ENCODE data around the gene CLEC10A. TPM values are rescaled to one million over a fixed set of nuclear protein-coding genes. Genes with fewer than 3 reads are reported as not detected.
"Not testable (repeated sequence)": the region's sequence is repeated elsewhere in the genome, so short reads cannot be mapped to it uniquely, and the experiment has no call there.

Gene CLEC10A, protein sequence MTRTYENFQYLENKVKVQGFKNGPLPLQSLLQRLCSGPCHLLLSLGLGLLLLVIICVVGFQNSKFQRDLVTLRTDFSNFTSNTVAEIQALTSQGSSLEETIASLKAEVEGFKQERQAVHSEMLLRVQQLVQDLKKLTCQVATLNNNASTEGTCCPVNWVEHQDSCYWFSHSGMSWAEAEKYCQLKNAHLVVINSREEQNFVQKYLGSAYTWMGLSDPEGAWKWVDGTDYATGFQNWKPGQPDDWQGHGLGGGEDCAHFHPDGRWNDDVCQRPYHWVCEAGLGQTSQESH
- 2.8 TPM for total RNA-seq

DNA sequence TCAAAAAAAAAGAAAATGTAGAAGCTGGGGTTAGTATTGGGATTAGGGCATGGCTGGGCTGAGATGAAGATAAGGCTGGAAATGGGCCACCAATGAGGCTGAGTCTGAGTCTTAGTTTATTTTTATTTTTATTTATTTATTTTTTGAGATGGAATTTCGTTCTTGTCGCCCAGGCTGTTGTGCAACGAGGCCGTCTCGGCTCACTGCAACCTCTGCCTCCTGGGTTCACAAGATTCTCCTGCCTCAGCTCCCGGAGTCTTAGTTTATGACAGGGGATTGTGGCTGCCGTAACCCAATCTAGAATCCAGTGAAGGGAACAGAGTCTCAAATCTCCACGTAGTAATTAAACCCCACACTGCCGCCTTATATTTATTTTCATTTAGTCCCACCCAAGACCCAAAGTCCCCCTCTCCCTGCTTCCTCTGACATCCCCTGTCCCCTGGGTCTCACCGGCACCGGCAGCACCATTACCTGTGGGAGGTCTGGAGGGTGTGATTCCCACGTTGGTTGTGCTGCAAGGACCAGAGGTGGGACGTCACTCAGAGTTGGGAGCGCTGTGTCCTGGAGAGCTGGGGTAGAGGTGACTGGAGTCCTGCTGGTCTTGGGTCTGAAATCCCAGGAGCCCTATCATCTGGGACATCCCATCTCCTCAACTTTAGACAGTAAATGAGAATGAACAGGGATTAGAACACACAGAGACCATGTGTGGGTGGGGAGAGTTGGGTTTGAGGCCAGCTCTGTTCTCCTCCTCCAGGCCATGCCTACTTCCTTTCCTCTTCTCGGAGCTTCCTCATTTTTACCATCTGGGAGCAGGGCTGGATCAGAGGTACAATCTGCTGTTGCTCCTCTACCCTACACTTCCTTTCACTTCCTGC lies at the start of gene CLEC10A:
Gene CLEC10A (minus strand): TSS at position 671 of the 875 bp plus-strand sequence. CDS start 1,439 bp downstream, outside the sequence.
- no peak for DNase-seq

DNA sequence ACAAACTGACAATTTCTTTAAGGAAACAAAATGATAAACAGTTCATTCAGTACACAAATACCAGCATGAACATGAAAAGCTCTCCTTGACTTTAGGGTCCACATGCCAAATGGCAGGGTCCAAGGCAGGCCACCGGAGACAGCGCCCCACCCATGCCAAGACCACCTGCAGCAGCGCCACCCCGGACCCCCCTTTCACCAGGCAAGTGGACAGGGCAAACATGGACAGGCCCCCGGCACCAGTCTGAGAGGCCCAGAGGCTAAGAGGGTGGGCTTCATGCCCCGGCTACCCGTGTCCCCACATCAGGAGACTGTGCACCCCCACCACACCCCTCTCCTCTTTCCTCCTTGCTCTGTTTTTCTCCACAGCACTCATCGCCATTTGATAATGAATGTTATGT lies 49.3 kb upstream of the CLEC10A start:
- DNase-seq = no peak

DNA sequence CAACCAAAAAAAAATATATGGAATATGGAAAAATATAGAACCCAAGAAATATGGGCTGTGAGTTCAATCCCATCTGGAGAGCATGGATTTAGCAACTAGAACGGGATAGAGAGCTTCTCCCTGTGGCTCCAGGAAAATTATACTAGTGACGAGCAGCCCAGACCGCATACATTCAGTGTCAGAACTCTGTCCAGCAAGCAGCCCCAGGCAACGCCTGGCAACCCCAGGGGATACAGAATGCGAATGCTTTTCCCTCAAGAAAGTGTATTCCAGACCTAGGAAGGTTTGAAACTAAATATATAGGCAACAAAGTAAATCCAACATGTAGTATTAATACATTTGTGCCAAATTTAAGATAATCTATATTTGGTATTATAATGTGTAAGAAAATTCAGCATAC lies 48.1 kb upstream of the CLEC10A start:
- DNase-seq = no peak

DNA sequence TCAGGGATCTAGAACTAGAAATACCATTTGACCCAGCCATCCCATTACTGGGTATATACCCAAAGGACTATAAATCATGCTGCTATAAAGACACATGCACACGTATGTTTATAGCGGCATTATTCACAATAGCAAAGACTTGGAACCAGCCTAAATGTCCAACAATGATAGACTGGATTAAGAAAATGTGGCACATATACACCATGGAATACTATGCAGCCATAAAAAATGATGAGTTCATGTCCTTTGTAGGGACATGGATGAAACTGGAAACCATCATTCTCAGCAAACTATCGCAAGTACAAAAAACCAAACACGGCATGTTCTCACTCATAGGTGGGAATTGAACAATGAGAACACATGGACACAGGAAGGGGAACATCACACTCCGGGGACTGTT lies 47.5 kb upstream of the CLEC10A start:
- DNase-seq = not testable (repeated sequence)

DNA sequence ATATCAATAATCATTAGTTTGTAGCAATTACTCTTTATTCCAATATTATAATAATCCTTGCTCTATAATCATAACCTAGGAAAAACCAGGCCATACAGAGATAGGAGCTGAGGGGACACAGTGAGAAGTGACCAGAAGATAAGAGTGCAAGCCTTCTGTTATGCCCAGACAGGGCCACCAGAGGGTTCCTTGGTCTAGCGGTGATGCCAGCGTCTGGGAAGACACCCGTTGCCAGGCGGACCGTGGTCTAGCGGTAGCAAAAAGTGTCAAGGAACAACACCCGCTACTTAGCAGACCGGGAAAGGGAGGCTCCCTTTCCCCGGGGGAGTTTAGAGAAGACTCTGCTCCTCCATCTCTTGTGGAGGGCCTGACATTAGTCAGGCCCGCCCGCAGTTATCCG lies 46.3 kb upstream of the CLEC10A start:
- not testable (repeated sequence) for DNase-seq

DNA sequence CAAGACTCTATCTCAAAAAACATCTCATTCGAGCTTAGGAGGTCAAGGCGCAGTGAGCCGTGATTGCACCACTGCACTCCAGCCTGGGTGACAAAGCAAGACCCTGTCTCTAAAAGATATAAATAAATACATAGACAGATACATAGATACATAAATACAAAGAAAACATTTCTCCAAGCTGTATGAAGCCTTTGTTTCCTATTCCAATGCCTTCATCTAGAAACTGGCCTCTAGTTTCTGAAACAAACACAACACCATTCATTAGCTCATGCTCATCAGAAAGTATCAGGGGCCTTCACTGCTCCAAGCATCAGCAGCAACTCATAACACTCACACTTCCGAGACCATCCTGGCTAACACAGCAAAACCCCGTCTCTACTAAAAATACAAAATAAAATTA lies 44.9 kb upstream of the CLEC10A start:
- DNase-seq = no peak

DNA sequence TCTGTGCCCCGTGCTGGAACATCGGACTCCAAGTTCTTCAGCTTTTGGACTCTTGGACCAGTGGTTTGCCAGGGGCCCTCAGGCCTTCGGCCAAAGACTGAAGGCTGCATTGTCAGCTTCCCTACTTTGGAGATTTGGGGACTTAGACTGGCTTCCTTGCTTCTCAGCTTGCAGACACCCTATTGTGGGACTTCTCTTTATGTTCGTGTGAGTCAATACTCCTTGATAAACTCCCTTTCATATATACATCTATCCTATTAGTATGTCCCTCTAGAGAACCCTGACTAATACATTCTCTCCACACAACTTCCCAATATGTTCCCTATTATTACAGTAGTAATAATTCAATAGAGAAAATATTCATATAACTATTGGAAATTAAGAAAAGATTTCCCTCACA lies 43.8 kb upstream of the CLEC10A start:
- DNase-seq = no peak

DNA sequence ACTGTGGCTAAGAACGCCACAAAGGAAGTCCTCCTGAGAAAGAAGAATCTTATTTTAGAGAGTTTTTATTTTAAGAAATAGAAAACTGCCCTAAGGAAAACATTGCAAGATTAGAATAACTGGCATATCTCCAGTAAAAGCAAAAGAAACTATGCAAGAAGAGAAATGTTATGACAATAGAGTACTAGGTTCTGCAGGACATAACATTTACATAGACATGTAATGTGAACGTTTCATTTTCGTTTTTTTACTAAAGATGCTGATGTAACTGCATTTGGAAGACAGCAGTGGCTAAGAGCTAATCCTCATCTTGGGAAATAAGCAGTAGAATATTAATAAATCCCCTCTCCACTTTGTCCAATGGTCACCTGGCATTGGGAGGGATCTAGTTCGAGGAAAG lies 42.3 kb upstream of the CLEC10A start:
- DNase-seq = no peak

DNA sequence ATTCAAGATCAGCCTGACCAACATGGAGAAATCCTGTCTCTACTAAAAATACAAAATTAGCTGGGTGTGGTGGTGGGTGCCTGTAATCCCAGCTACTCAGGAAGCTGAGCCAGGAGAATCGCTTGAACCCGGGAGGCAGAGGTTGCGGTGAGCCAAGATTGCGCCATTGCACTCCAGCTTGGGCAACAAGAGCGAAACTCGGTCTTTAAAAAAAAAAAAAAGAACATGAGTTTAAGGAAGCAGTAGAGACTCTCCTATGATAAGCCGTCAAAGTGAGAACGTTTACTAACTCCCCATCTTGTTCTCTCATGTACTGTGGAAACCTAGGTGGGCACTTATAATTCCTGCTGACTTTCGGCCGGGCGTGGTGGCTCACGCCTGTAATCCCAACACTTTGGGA lies 40.6 kb upstream of the CLEC10A start:
- not testable (repeated sequence) for DNase-seq

DNA sequence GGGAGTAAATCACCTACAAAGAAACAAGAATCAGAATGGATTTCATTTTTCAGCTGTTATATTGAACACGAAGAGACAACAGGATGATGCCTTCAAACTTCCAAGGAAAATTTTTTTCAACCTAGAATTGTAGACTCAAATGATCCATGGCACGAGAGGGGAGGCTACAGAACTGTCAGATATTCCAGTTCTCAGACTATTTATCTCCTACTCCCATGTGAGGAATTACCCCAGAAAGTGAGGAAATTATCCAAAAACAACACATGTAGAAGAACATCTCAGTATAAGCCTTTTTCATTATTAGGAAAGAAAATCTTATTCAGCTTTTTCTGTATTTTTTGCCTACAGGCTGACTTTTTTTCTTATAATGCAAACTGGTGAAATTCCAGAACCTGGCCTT lies 40.1 kb upstream of the CLEC10A start:
- no peak for DNase-seq

DNA sequence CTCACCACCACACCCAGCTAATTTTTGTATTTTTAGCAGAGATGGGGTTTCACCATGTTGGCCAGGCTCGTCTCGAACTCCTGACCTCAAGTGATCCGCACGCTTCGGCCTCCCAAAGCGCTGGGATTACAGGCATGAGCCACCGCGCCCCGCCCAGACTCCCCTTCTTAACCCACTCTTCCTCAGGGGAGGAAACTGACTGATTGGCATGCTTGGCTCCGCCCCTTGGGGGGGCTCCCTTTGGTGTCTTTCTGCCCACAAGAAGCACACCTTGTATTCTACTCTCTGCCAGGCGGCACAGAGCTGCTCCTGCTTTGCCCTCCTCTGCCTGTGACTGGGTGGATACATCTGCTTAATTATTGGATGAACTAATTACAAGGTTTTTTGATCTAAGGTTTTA lies 39.3 kb upstream of the CLEC10A start:
- no peak for DNase-seq

DNA sequence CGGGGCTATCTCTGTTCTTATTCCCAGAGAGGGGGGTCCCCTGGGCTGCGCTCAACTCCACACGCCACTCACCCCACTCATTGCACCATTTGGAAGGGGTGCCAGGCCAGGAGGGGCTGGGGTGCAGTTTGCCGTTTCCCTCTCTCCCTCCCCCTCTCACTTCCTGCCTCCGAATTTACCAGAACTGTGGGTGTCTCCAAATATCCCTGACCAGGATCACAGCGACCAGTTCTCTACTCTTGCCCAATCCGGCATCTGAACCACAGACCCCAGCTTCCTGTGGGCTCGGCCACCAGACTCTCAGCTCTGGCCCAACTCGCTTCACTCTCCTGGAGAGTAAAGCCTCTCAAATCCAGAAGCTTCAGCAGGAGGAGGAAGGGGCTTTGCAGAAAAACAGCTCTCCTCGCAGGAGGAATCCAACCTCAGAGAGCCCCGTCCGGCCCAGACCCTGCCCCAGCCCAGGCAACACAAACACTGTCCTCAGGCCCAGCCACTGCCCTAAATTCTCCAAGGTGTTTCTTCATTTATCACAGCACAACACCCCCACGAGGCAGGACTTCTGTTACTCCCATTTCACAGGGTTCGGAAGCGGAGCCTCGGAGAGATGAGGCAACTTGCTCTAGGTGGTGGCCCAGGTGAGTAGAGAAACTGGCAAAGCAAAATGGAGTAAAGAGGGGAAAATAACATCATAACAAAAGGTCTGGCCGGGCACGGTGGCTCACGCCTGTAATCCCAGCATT lies 35.0 kb upstream of the CLEC10A start:
- no peak for DNase-seq

DNA sequence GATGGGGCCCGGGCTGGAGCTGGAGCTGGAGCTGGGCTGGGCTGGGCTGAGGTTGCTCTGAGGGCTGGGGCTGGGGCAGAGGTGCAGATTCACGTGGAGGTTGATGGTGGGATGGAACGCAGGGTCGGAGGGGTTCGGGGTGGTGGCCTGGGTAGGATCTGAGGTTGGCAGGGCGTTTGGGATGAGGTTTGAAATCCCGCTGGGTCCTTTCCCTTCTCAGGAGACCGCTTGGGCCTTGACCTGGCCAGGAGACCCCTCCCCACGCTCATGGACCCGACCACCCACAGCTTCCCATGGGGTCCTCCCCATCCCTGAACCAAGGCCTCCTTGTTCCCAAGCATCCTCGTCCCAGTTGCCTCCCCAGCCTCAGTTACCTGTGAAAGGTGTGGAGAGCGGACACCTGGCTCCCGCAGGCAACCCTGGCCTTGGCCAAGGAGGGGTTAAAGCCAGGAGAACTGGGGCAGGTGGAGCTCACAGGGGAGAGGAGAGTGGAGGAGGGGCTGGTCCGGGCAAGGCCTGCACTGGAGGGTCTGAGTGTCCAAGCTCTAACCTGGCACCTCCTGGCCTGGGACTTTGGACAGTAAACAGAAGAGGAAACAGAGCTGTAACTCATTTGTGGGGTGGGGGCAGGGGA lies 34.3 kb upstream of the CLEC10A start, which contains the start of gene ASGR2:
Gene ASGR2 (minus strand): TSS at position 582 of the 634 bp plus-strand sequence. CDS start 582 bp downstream, outside the sequence.
- no peak for DNase-seq

DNA sequence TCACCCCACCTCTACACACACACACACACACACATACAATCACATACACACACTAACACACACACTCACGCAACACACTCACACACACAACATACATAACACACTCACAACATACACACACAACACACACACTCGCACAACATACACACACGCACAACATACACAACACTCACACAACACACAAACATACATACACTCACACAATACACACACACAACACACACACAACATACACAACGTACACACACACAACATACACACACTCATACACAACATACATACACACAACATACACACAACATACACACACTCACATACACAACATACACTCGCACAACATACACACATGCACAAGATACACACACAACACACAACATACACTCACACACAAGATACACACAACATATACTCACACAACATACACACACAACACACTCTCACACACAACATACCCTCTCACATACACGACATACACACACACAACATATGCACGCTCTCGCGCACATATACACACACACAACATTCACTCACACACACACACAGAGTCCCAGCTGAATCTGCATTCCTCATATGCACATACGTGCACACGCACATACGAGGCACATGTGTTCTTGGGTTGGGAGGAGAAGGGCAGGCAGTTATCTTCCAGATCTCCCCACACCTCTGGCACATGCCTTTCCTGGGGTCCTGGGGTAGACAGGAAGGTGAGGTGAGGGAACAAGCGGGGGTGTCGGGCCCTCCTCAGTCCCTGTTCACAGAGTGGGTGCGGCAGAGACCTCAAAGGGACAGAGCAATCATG lies 33.4 kb upstream of the CLEC10A start:
- DNase-seq = no peak

DNA sequence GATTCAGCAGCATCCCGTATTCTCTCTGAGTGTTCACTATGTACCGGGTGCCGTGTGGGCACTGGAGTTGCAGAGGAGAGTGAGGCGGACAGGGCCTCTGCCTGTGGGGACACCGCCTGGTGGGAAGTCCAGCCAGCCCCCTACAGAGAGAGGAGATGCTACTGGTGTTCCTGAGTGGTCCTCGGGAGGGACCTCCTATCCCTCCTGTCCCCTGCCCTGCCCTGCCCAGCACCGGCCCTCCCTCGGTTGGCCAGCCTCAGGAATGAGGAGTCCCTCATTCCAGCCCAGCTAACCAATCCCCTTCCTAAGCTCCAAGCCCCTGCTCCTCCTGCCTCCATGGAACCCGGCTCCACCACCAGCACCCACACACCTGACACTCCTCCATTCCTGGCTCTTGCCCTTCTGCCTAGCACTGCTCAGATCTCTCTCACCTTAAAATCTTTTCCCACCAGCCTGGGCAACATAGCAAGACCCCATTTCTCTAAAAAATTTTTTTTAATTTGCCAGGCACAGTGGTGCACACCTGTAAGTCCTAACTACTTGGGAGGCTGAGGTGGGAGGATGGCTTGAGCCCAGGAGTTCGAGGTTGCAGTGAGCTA lies 32.6 kb upstream of the CLEC10A start:
- no peak for DNase-seq

DNA sequence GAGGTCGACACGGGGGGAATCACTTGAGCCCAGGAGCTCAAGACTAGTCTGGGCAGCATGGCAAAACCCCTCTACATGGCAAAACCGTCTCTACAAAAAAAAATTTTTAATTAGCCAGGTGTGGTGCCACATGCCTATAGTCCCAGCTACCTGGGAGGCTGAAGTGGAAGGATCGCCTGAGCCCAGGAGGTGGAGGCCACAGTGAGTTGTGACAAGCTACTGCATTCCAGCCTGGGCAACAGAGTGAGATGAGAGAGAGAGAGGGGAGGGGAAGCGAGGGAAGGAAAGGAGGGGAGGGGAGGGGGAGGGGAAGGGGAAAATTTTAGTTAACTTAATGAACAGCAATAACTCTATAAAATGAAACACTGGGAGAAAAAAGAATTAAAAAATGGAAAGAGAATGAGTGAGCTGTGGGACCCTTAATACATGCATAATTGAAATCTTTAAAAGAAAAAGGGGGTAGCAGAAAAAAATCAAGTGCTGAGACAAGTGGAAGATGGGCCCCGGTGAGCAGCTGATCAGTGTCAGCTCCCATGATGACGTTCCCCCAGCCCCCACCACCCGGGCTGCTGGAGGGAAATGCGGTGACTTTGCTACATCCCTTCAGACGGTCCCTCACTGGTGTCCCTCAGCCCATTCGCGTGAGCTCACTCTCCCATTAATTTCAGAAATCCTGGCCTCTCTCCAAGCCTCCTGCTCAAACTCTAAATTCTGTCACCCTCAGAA lies 31.9 kb upstream of the CLEC10A start:
- DNase-seq = peak; percentile 16

DNA sequence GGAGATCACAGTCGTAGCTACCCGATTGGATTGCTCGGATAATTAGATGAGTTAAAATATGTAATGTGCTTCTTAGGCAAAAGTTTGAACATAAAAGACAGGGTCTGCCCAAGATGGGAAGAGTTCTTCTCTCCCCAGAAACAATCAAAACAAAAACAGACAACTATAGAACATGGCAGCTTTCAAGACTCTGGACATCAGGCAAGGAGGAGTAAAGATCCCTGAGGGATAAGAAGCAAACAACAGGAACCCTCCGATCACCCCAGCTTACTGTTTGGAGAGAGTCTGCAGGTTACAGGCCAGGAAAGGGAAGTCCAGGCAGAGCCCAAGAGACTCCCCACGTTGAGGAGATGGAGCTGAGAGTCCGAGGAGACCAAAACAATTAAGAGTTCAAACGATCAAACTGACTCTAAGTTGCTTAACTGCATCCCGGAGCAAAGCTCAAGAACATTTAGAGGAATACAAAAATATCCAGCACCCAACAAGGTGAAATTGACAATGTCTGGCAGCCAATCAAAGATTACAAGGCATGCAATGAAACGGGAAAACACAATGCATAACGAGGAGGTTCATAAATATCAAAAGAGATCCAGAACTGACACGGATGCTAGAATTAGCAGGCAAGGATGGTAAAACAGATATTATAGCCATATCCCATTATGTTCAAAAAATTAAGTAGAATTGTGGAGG lies 30.7 kb upstream of the CLEC10A start:
- DNase-seq = no peak

DNA sequence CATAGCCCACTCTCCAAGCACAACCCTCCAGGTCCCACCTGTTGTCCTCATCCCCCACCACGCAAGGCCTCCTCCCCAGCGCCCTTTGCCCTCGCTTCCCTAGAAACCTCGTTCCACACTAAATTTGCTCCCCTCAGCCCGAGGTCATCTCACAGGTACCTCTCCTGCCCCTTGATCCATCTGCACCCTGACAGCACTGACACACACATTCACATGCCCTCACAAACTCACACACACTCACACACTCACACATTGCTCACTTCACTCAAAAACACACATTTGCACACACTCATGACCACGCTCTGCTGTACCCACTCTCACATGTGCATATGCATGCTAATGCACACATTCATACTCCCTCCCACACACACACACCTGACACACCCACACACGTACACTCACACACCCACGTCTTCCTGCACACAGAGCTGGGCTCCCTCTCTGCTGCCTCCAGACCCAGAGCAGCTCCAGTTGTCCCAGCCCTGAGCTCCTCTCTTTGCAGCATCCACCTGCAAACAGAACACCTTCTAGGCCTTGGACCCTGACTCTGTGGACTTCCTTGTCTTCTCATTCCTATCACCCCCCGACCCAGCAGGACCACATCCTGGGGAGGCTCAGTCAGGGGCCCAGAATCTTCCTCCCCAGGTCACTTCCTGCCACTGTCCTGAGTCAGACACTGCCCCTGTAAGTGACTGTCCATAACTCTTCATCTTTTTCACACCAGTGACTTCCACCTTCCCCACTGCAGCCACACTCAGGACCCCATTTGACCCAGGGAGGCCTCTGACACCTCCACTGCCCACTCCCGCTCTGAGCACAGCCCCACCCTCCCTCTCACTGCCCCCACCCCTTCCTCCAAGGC lies 29.6 kb upstream of the CLEC10A start:
- DNase-seq = no peak

DNA sequence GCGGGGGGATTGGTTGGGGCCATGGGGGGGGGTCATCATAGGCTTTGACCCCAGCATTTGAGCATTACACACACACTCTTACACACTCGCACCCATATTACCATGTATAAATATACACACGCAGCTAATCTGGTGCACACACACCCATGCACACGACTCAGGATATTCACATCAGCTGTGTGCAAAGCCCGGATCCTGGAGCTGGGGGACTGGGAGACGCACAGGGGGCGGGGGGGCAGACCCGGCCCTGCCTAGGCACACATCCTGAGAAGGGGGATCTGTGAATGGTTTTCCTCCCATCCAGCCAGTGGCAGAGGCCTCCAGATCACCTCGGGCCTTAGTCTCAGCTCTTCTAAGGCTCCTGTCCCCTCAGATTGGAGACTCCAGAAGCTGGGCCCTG lies 28.9 kb upstream of the CLEC10A start:
- DNase-seq = no peak
